DOHH2 (cell line): Measurements from ENCODE around the gene NRGN.

Experiments used
- H3F3A ChIP-seq: fragments of 200-600 bp; sonication (generic), shearing (Covaris generic); 2 replicates; pipeline ENCODE4 v1.6.0; 2016; ENCODE audit warnings: antibody characterized with exemption, mild to moderate bottlenecking; ENCODE audit not compliant: control insufficient read depth, insufficient read depth
- H3K27ac ChIP-seq: fragments of 200-600 bp; sonication (generic); 2 replicates; pipeline ENCODE4 v1.5.1; 2014; ENCODE audit warnings: low read depth, mild to moderate bottlenecking, low read length, moderate library complexity
- H3K27me3 ChIP-seq: fragments of 200-600 bp; sonication (generic); 2 replicates; pipeline ENCODE4 v1.6.1; 2014; ENCODE audit warnings: mild to moderate bottlenecking, low read length, mixed read lengths; ENCODE audit not compliant: control insufficient read depth
- H3K36me3 ChIP-seq: fragments of 200-600 bp; sonication (generic); 2 replicates; pipeline ENCODE4 v1.6.1; 2014; ENCODE audit warnings: mild to moderate bottlenecking, low read length, moderate library complexity, mixed read lengths; ENCODE audit not compliant: control insufficient read depth
- H3K4me1 ChIP-seq: fragments of 200-600 bp; sonication (generic); 2 replicates; pipeline ENCODE4 v1.6.1; 2014; ENCODE audit warnings: mild to moderate bottlenecking, low read length, mixed read lengths; ENCODE audit not compliant: control insufficient read depth
- H3K4me2 ChIP-seq: fragments of 200-600 bp; sonication (generic); 2 replicates; pipeline ENCODE4 v1.6.0; 2014; ENCODE audit warnings: mild to moderate bottlenecking, low read length, moderate library complexity
- H3K4me3 ChIP-seq: fragments of 200-600 bp; sonication (generic); 2 replicates; pipeline ENCODE4 v1.5.1; 2014; ENCODE audit warnings: mild to moderate bottlenecking, low read length, mixed read lengths
- H3K79me2 ChIP-seq: fragments of 200-600 bp; sonication (generic); 2 replicates; pipeline ENCODE4 v1.6.1; 2014; ENCODE audit warnings: mild to moderate bottlenecking, low read length, mixed read lengths; ENCODE audit not compliant: control insufficient read depth
- H3K9me2 ChIP-seq: fragments of 200-600 bp; sonication (generic); replicated peaks from 2 replicates; pipeline ENCODE4 v1.6.1; 2014; ENCODE audit warnings: mild to moderate bottlenecking, low read length, mixed read lengths; ENCODE audit not compliant: control insufficient read depth
- H3K9me3 ChIP-seq: fragments of 200-600 bp; sonication (generic); 2 replicates; pipeline ENCODE4 v1.6.1; 2014; ENCODE audit warnings: antibody characterized with exemption, low read length, mixed read lengths; ENCODE audit not compliant: control insufficient read depth, insufficient read depth
- H4K20me1 ChIP-seq: fragments of 200-600 bp; sonication (generic); 2 replicates; pipeline ENCODE4 v1.6.0; 2014; ENCODE audit warnings: low read depth, mild to moderate bottlenecking, antibody characterized with exemption, low read length, moderate library complexity; ENCODE audit not compliant: control insufficient read depth, insufficient read depth
- EZH2phosphoT487 ChIP-seq: fragments of 200-600 bp; sonication (generic); IDR thresholded peaks from 2 replicates; pipeline ENCODE4 v1.6.1; 2017; ENCODE audit warnings: borderline replicate concordance, mild to moderate bottlenecking, antibody characterized with exemption, low read length, moderate library complexity, mixed read lengths
- TF ChIP-seq, protein P1 (sequence below): fragments of 200-600 bp; sonication (generic); IDR thresholded peaks from one replicate; pipeline ENCODE4 v1.5.1; 2014; ENCODE audit warnings: antibody characterized with exemption, mild to moderate bottlenecking, low read depth, low read length; ENCODE audit not compliant: poor library complexity, severe bottlenecking

Gene NRGN

DNA sequence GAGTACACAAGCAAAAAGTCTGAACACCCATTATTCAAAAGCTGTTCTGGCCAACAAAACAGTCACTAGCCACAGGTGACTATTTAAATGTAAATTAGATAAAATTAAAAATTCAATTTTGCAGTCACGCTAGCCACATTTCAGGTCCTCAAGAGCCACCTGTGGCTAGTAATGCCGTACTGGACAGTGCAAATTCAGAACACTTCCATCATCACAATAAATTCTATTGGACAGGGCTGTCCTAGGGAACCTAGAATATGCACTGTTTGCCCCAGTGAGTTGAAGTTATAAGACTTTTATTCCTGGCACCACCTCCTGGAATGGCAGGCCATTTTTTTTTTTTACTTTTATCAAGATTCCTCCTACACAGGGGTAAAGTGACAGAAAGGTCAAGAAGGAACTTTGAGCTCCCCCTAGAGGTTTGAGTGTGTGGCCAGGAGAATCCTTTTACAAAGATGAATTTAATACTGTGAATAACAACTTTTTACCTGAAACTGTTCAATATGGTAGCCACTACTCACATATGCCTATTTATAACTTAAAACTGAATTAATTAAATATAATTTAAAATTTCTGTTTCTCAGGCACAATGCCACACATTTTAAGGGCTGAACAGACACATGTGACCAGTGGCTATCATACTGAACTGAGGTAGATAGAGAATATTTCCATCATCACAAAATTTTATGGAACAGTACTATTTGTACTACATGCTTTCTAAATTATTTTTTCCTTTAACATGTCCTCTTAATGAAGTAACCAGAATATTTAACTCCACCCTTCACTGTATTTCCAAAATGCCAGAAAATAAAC is 53.9 kb downstream of the NRGN start:
- Histone ChIP-seq H3K36me3 (no peaks in the 10 kb centered on the region), H3K27me3 (no peaks in the 10 kb centered on the region), H3K27ac (no peak overlapping the region), H3K79me2 (peaks cover 98% of the 10 kb centered on the region), H4K20me1 (peaks cover 33% of the 10 kb centered on the region), H3F3A (peaks cover 2% of the 10 kb centered on the region; the same call in 1 of the 2 replicates), H3K4me2 (no peak overlapping the region), H3K9me2 (no peaks in the 10 kb centered on the region), H3K9me3 (no peaks in the 10 kb centered on the region), H3K4me1 (peaks cover 30% of the 10 kb centered on the region), H3K4me3 (no peak overlapping the region)
- TF ChIP-seq EZH2phosphoT487 = no peak
- TF ChIP-seq, protein P1, sequence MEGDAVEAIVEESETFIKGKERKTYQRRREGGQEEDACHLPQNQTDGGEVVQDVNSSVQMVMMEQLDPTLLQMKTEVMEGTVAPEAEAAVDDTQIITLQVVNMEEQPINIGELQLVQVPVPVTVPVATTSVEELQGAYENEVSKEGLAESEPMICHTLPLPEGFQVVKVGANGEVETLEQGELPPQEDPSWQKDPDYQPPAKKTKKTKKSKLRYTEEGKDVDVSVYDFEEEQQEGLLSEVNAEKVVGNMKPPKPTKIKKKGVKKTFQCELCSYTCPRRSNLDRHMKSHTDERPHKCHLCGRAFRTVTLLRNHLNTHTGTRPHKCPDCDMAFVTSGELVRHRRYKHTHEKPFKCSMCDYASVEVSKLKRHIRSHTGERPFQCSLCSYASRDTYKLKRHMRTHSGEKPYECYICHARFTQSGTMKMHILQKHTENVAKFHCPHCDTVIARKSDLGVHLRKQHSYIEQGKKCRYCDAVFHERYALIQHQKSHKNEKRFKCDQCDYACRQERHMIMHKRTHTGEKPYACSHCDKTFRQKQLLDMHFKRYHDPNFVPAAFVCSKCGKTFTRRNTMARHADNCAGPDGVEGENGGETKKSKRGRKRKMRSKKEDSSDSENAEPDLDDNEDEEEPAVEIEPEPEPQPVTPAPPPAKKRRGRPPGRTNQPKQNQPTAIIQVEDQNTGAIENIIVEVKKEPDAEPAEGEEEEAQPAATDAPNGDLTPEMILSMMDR = peak; percentile 75

- Histone ChIP-seq H3F3A (peaks cover 2% of the 10 kb centered on the region; the same call in 1 of the 2 replicates), H3K4me3 (no peak overlapping the region), H3K27me3 (no peaks in the 10 kb centered on the region), H3K4me2 (no peak overlapping the region), H3K27ac (no peak overlapping the region), H3K9me2 (no peaks in the 10 kb centered on the region), H3K9me3 (no peaks in the 10 kb centered on the region), H3K4me1 (peaks cover 41% of the 10 kb centered on the region), H4K20me1 (peaks cover 23% of the 10 kb centered on the region), H3K36me3 (peaks cover 4% of the 10 kb centered on the region), H3K79me2 (peaks cover 93% of the 10 kb centered on the region)
- TF ChIP-seq EZH2phosphoT487 = no peak
- TF ChIP-seq, protein P1 = no peak
Observed at GRCh38 chr11:124796312-124796711, 56.6 kb downstream of the NRGN start.
